HepG2 (cell line): Measurements from ENCODE around the gene UACA. TPM values are rescaled to one million over a fixed set of nuclear protein-coding genes. Genes with fewer than 3 reads are reported as not detected.

Experiments used
- CCAR2 ChIP-seq: fragments of 200-400 bp; formaldehyde crosslinking; optimal IDR thresholded peaks from 2 replicates; pipeline ENCODE3; 2018; ENCODE audit warnings: low read depth, mild to moderate bottlenecking, low read length, moderate library complexity
- CTCF ChIP-seq: sonication (generic); formaldehyde crosslinking; IDR thresholded peaks from 2 replicates; pipeline ENCODE4 v1.5.0; 2020; ENCODE audit warnings: mild to moderate bottlenecking, missing genetic modification reagents, moderate library complexity
- GPN1 ChIP-seq: sonication (generic); formaldehyde crosslinking; IDR thresholded peaks from 2 replicates; pipeline ENCODE4 v1.5.1; 2020; ENCODE audit warnings: missing genetic modification reagents, borderline replicate concordance
- HHEX ChIP-seq: IDR thresholded peaks from 2 replicates; pipeline ENCODE4 v1.6.1; 2016; ENCODE audit warnings: control low read depth
- HNF1B ChIP-seq: sonication (generic); formaldehyde crosslinking; IDR thresholded peaks from 2 replicates; pipeline ENCODE4 v1.5.1; 2020; ENCODE audit warnings: mild to moderate bottlenecking, moderate library complexity, missing genetic modification reagents
- HOXD1 ChIP-seq: sonication (generic); formaldehyde crosslinking; IDR thresholded peaks from 2 replicates; pipeline ENCODE4 v1.5.0; 2020; ENCODE audit warnings: missing genetic modification reagents
- IKZF1 ChIP-seq: fragments of 450-650 bp; IDR thresholded peaks from 2 replicates; pipeline ENCODE4 v1.7.1; 2016
- KLF12 ChIP-seq: sonication (generic); formaldehyde crosslinking; IDR thresholded peaks from 2 replicates; pipeline ENCODE4 v1.4.0; 2020; ENCODE audit warnings: missing genetic modification reagents, borderline replicate concordance
- LBX2 ChIP-seq: sonication (generic); formaldehyde crosslinking; IDR thresholded peaks from 2 replicates; pipeline ENCODE4 v1.5.0; 2020; ENCODE audit warnings: missing genetic modification reagents, mild to moderate bottlenecking, borderline replicate concordance
- MXD4 ChIP-seq: IDR thresholded peaks from 2 replicates; pipeline ENCODE4 v1.6.1; 2016; ENCODE audit warnings: mild to moderate bottlenecking, missing biosample characterization, missing genetic modification reagents
- NCOR1 ChIP-seq: fragments of 200-600 bp; sonication (generic); IDR thresholded peaks from 2 replicates; pipeline ENCODE4 v1.7.0; 2017; ENCODE audit warnings: antibody characterized with exemption, low read length, borderline replicate concordance
- RFXAP ChIP-seq: sonication (generic); formaldehyde crosslinking; IDR thresholded peaks from 2 replicates; pipeline ENCODE4 v1.4.0; 2020; ENCODE audit warnings: missing genetic modification reagents, borderline replicate concordance
- SOX13 ChIP-seq, 3 experiments: fragments of 450-650 bp in 1 of 3; sonication (generic) in 1 of 3; formaldehyde crosslinking in 1 of 3; IDR thresholded peaks in 2 of 3; conservative IDR thresholded peaks in 1 of 3; 2 replicates each; pipeline versions ENCODE4 v1.5.0 to v1.6.1; 2016 to 2020; ENCODE audit warnings: antibody characterized with exemption in 1 of 3, mild to moderate bottlenecking in 1 of 3, missing compliant biosample characterization in 1 of 3, missing genetic modification reagents in 1 of 3, moderate library complexity in 1 of 3
- SRSF9 ChIP-seq: fragments of 200-400 bp; formaldehyde crosslinking; IDR thresholded peaks from 2 replicates; pipeline ENCODE4 v1.6.1; 2018; ENCODE audit warnings: borderline replicate concordance, mild to moderate bottlenecking, low read depth, low read length; ENCODE audit not compliant: insufficient read depth, poor library complexity, severe bottlenecking
- THAP11 ChIP-seq: IDR thresholded peaks from 2 replicates; pipeline ENCODE4 v1.6.1; 2016; ENCODE audit warnings: missing biosample characterization, missing genetic modification reagents
- U2AF1 ChIP-seq: fragments of 200-400 bp; formaldehyde crosslinking; optimal IDR thresholded peaks from 2 replicates; pipeline ENCODE3; 2017; ENCODE audit warnings: mild to moderate bottlenecking, low read depth, low read length
- ZFP37 ChIP-seq: sonication (generic); formaldehyde crosslinking; IDR thresholded peaks from 2 replicates; pipeline ENCODE4 v1.4.0; 2020; ENCODE audit warnings: missing genetic modification reagents, borderline replicate concordance
- ZNF496 ChIP-seq: sonication (generic); formaldehyde crosslinking; IDR thresholded peaks from 2 replicates; pipeline ENCODE4 v1.8.1; 2023; ENCODE audit warnings: mild to moderate bottlenecking, moderate library complexity, missing genetic modification reagents; ENCODE audit not compliant: insufficient replicate concordance
- ZNF501 ChIP-seq: sonication (generic); formaldehyde crosslinking; IDR thresholded peaks from 2 replicates; pipeline ENCODE4 v1.5.1; 2020; ENCODE audit warnings: mild to moderate bottlenecking, moderate library complexity, missing genetic modification reagents
- ZNF549 ChIP-seq: sonication (generic); formaldehyde crosslinking; IDR thresholded peaks from 2 replicates; pipeline ENCODE4 v1.5.0; 2020; ENCODE audit warnings: missing genetic modification reagents
- ZNF598 ChIP-seq: sonication (generic); formaldehyde crosslinking; IDR thresholded peaks from 2 replicates; pipeline ENCODE4 v1.5.1; 2020; ENCODE audit warnings: mild to moderate bottlenecking, missing genetic modification reagents, borderline replicate concordance
- ZNF891 ChIP-seq: sonication (generic); formaldehyde crosslinking; IDR thresholded peaks from 2 replicates; pipeline ENCODE4 v1.5.0; 2020; ENCODE audit warnings: mild to moderate bottlenecking, missing genetic modification reagents
- polyA plus RNA-seq, 8 experiments: library from polyadenylated mRNA; depleted of rRNA in 3 of 8; stranded (reverse) in 7 of 8; unstranded in 1 of 8; fragments of >200 nt; fragmentation: Illumina TruSeq in 4 of 8; extraction: Trizol in 4 of 8; gene quantifications; 2 replicates each; pipeline versions ENCODE4 v1.2.1 to v1.2.3, GENCODE V29; 2011 to 2016; ENCODE audit warnings: low read depth in 4 of 8, missing spikeins in 1 of 8, mixed read lengths in 1 of 8; ENCODE audit not compliant: insufficient read depth in 1 of 8
- total RNA-seq, 5 experiments: library from RNA; depleted of rRNA; stranded (reverse); fragments of >200 nt; fragmentation: Illumina TruSeq; extraction: Trizol; gene quantifications; 2 replicates each; pipeline ENCODE4 v1.2.3, GENCODE V29; 2016; ENCODE audit warnings: low read depth in 1 of 5
- TF ChIP-seq, protein P1 (sequence below): sonication (generic); formaldehyde crosslinking; conservative IDR thresholded peaks from 2 replicates; pipeline ENCODE4 v1.4.0; 2020; ENCODE audit warnings: missing genetic modification reagents

The UACA gene
- total and polyA plus RNA-seq, 2 of the 13 experiments (the other 11 are each of a cell fraction or from before 2014, with no cell fraction given), result 17.8 to 39.2 TPM

DNA sequence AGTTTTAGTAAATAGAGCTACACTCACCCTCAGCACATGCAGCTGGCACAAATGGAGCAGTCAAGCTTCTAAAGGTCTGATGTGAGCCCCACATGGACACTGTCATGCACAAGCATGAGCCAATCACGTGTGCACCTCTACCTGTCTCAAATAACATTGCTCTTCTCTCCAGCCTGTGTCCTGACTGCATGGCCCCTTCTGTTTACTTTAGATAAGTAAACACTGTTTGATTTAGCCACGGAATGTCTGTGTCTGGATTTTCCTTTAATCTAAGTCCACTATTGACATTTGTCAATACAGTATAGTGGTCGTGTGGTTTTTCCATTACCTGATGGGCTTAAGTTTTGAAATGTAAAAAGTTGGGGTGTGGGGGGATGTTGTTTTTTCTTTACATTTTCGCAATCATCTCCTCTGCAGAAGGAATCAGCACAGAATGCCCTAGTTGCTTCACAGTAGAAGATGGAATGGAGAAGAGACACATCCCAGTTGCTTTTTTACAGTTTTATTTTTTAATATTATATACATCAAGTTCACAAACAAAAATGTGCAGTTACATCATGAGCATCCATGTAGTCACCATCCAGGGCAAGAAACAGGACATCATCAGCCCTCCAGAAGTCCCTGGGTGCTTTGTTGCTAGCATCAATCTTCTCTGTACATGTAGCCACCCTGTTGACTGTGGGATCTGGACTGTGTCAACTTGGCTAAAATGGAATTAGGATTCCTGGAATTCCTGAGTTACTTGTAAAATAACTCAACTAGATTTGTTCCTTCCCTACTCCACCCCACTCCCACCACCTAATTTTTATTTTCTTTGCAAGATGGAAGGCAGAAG lies 146.1 kb downstream of the UACA start (continued):
- TF ChIP-seq HNF1B (CRISPR knock-in tag) (peak; percentile 81), CCAR2 (no peak), IKZF1 (no peak), SOX13 (IDR thresholded peaks at IDR 0.05) (peak; percentile 90), SOX13 (CRISPR knock-in tag; conservative IDR thresholded peaks at IDR 0.05 in 1 of 2, IDR thresholded peaks at IDR 0.05 in 1 of 2) (peak in 1 of 2 experiments; percentile 95; a peak in 2 of 4 replicates), ZFP37 (CRISPR knock-in tag) (no peak), MXD4 (peak; percentile 53; the same call in 1 of the 2 replicates), KLF12 (no peak), ZNF496 (CRISPR knock-in tag) (no peak), GPN1 (CRISPR knock-in tag) (no peak), ZNF598 (CRISPR knock-in tag) (no peak), RFXAP (CRISPR knock-in tag) (peak; percentile 72), CTCF (0 out of 2 replicates have a peak, but pooled peaks have one; percentile 7), ZNF501 (no peak), ZNF891 (no peak), SRSF9 (no peak), HHEX (peak; percentile 99), NCOR1 (peak; percentile 98), ZNF549 (CRISPR knock-in tag) (no peak), LBX2 (no peak), HOXD1 (peak; percentile 77; the same call in 1 of the 2 replicates), THAP11 (CRISPR knock-in tag) (peak; percentile 70), U2AF1 (no peak)
- TF ChIP-seq, protein P1, sequence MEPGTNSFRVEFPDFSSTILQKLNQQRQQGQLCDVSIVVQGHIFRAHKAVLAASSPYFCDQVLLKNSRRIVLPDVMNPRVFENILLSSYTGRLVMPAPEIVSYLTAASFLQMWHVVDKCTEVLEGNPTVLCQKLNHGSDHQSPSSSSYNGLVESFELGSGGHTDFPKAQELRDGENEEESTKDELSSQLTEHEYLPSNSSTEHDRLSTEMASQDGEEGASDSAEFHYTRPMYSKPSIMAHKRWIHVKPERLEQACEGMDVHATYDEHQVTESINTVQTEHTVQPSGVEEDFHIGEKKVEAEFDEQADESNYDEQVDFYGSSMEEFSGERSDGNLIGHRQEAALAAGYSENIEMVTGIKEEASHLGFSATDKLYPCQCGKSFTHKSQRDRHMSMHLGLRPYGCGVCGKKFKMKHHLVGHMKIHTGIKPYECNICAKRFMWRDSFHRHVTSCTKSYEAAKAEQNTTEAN (CRISPR knock-in tag), result peak; percentile 81
